H1 (cell line): ENCODE data around the gene PARD3.
"Not testable (repeated sequence)": the region's sequence is repeated elsewhere in the genome, so short reads cannot be mapped to it uniquely, and the experiment has no call there.

Source experiments
- ATF3 ChIP-seq: IDR thresholded peaks from 2 replicates; pipeline ENCODE4 v1.6.1; 2011; ENCODE audit warnings: low read depth, mild to moderate bottlenecking, low read length; ENCODE audit not compliant: insufficient read depth
- GABPA ChIP-seq: IDR thresholded peaks from 2 replicates; pipeline ENCODE4 v1.6.1; 2011; ENCODE audit warnings: mild to moderate bottlenecking, low read length, moderate library complexity, borderline replicate concordance; ENCODE audit not compliant: insufficient read depth
- POLR2A ChIP-seq, 2 experiments: IDR thresholded peaks; 1 replicate in 1 of 2; 2 replicates in 1 of 2; pipeline ENCODE4 v1.6.1; 2011; ENCODE audit warnings: low read depth in 2 of 2, low read length in 2 of 2, mild to moderate bottlenecking in 2 of 2; ENCODE audit errors: control extremely low read depth in 1 of 2
- TAF1 ChIP-seq: IDR thresholded peaks from 2 replicates; pipeline ENCODE4 v1.6.1; 2011; ENCODE audit warnings: mild to moderate bottlenecking, low read depth, low read length
- TBP ChIP-seq: IDR thresholded peaks from 2 replicates; pipeline ENCODE4 v1.6.1; 2011; ENCODE audit warnings: low read depth, low read length, improper control_type of control experiment
- TF ChIP-seq, protein P1 (sequence below), 3 experiments: IDR thresholded peaks; 1 replicate in 2 of 3; 2 replicates in 1 of 3; pipeline versions ENCODE4 v1.5.1 to v1.6.1; 2011; ENCODE audit warnings: low read length in 3 of 3, mild to moderate bottlenecking in 3 of 3, inconsistent platforms in 2 of 3, low read depth in 1 of 3, moderate library complexity in 1 of 3; ENCODE audit not compliant: insufficient read depth in 1 of 3; ENCODE audit errors: control extremely low read depth in 1 of 3
- TF ChIP-seq, protein P2 (sequence below): IDR thresholded peaks from 2 replicates; pipeline ENCODE4 v1.6.1; 2012; ENCODE audit warnings: inconsistent platforms
- TF ChIP-seq, protein P3 (sequence below): IDR thresholded peaks from 2 replicates; pipeline ENCODE4 v1.6.1; 2012; ENCODE audit warnings: low read length, inconsistent platforms
- TF ChIP-seq, protein P4 (sequence below): IDR thresholded peaks from 2 replicates; pipeline ENCODE4 v1.6.1; 2011; ENCODE audit warnings: low read length, improper control_type of control experiment

DNA sequence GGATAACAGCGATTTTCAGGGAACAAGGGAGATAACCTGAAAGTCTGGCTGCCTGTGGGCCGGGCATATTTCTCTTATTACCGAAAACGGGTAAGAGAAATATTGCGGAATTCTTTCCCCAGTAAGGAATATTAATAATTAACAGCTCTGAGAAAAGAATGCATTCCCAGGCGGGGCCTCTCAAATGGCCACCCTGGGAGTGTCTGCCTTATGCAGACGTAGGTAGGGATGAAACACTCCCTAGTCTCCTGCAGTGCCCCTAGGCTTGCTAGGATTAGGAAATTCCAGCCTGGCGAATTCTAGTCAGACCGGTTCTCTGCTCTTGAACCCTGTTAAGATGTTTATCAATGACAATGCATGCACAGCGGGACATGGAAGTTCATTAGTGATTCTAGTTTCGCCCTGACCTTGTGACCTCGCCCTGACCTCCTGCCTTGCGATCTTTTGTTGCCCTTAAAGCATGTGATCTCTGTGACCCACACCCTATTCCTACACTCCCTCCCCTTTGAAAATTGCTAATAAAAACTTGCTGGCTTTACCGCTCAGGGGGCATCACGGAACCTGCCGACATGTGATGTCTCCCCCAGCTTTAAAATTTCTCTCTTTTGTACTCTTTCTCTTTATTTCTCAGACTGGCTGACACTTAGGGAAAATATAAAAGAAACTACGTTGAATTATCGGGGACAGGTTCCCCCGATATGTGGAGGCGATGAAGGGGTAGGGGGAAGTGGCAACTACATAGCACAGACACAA lies 387.8 kb downstream of the PARD3 start:
- TF ChIP-seq, protein P1, sequence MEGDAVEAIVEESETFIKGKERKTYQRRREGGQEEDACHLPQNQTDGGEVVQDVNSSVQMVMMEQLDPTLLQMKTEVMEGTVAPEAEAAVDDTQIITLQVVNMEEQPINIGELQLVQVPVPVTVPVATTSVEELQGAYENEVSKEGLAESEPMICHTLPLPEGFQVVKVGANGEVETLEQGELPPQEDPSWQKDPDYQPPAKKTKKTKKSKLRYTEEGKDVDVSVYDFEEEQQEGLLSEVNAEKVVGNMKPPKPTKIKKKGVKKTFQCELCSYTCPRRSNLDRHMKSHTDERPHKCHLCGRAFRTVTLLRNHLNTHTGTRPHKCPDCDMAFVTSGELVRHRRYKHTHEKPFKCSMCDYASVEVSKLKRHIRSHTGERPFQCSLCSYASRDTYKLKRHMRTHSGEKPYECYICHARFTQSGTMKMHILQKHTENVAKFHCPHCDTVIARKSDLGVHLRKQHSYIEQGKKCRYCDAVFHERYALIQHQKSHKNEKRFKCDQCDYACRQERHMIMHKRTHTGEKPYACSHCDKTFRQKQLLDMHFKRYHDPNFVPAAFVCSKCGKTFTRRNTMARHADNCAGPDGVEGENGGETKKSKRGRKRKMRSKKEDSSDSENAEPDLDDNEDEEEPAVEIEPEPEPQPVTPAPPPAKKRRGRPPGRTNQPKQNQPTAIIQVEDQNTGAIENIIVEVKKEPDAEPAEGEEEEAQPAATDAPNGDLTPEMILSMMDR (IDR thresholded peaks at IDR 0.05; ENCODE audit: control extremely low read depth in 1 of 3, insufficient read depth in 1 of 3, low read depth in 1 of 3, low read length in 3 of 3) = not testable (repeated sequence)
- TF ChIP-seq, protein P2, sequence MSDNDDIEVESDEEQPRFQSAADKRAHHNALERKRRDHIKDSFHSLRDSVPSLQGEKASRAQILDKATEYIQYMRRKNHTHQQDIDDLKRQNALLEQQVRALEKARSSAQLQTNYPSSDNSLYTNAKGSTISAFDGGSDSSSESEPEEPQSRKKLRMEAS = not testable (repeated sequence)
- not testable (repeated sequence) for TF ChIP-seq ATF3; GABPA; POLR2A (IDR thresholded peaks at IDR 0.05; ENCODE audit: control extremely low read depth in 1 of 2, low read depth in 2 of 2, low read length in 2 of 2); TAF1; TBP
- TF ChIP-seq, protein P3, sequence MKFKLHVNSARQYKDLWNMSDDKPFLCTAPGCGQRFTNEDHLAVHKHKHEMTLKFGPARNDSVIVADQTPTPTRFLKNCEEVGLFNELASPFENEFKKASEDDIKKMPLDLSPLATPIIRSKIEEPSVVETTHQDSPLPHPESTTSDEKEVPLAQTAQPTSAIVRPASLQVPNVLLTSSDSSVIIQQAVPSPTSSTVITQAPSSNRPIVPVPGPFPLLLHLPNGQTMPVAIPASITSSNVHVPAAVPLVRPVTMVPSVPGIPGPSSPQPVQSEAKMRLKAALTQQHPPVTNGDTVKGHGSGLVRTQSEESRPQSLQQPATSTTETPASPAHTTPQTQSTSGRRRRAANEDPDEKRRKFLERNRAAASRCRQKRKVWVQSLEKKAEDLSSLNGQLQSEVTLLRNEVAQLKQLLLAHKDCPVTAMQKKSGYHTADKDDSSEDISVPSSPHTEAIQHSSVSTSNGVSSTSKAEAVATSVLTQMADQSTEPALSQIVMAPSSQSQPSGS = peak; percentile 84
- TF ChIP-seq, protein P4, sequence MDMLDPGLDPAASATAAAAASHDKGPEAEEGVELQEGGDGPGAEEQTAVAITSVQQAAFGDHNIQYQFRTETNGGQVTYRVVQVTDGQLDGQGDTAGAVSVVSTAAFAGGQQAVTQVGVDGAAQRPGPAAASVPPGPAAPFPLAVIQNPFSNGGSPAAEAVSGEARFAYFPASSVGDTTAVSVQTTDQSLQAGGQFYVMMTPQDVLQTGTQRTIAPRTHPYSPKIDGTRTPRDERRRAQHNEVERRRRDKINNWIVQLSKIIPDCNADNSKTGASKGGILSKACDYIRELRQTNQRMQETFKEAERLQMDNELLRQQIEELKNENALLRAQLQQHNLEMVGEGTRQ = not testable (repeated sequence)
